K562 (cell line): ENCODE measurements around the gene DYNLL1. TPM values are rescaled to one million over a fixed set of nuclear protein-coding genes. Genes with fewer than 3 reads are reported as not detected.

Source experiments
- CLOCK ChIP-seq: fragments of 250-450 bp; sonication (Bioruptor Pico); IDR thresholded peaks from 2 replicates; pipeline ENCODE4 v1.4.0; 2020; ENCODE audit warnings: mild to moderate bottlenecking, moderate library complexity, borderline replicate concordance
- HMG20B ChIP-seq: fragments of 250-450 bp; sonication (Bioruptor Pico); IDR thresholded peaks from 2 replicates; pipeline ENCODE4 v1.5.0; 2021; ENCODE audit warnings: mild to moderate bottlenecking
- KDM1A ChIP-seq, 2 experiments: fragments of 450-650 bp; IDR thresholded peaks; 2 replicates each; pipeline ENCODE4 v1.6.1; 2016; ENCODE audit warnings: mild to moderate bottlenecking in 2 of 2
- KDM4B ChIP-seq, 2 experiments: fragments of 450-650 bp in 1 of 2; sonication (generic) in 1 of 2; IDR thresholded peaks; 2 replicates each; pipeline ENCODE4 v1.6.1; 2016 to 2017; ENCODE audit warnings: borderline replicate concordance in 2 of 2, antibody characterized with exemption in 1 of 2, low read depth in 1 of 2, mild to moderate bottlenecking in 1 of 2
- KLF6 ChIP-seq: fragments of 250-450 bp; sonication (Bioruptor Pico); IDR thresholded peaks from 2 replicates; pipeline ENCODE4 v1.4.0; 2020; ENCODE audit warnings: mild to moderate bottlenecking, moderate library complexity, borderline replicate concordance
- TFE3 ChIP-seq: fragments of 450-650 bp; formaldehyde crosslinking; IDR thresholded peaks from 2 replicates; pipeline ENCODE4 v1.4.0; 2020; ENCODE audit warnings: mild to moderate bottlenecking, mixed read lengths
- ZNF174 ChIP-seq: fragments of 250-450 bp; sonication (Bioruptor Pico); IDR thresholded peaks from 2 replicates; pipeline ENCODE4 v1.4.0; 2020; ENCODE audit warnings: mild to moderate bottlenecking
- polyA plus RNA-seq, 8 experiments: library from polyadenylated mRNA; depleted of rRNA in 4 of 8; stranded (reverse) in 5 of 8; unstranded in 3 of 8; fragments of >200 nt; fragmentation: Nextera tagmentation in 2 of 8; fragmentation: Illumina TruSeq in 1 of 8; extraction: Ambion mirVana in 2 of 8; extraction: Trizol in 1 of 8; gene quantifications; 2 replicates each; pipeline versions ENCODE4 v1.2.1 to v1.2.3, GENCODE V29; 2011 to 2014; ENCODE audit warnings: inconsistent platforms in 1 of 8, missing spikeins in 1 of 8
- total RNA-seq, 7 experiments: library from RNA; depleted of rRNA in 6 of 7; stranded (reverse); fragments of >200 nt in 6 of 7; fragmentation: Illumina TruSeq in 2 of 7; extraction: Trizol in 2 of 7; gene quantifications; 2 replicates each; pipeline versions ENCODE4 v1.2.1 to v1.2.3, GENCODE V29; 2011 to 2021; ENCODE audit warnings: low replicate concordance in 1 of 7
- TF ChIP-seq, protein P1 (sequence below): fragments of 200-400 bp; formaldehyde crosslinking; IDR thresholded peaks from 2 replicates; pipeline ENCODE4 v1.6.1; 2017; ENCODE audit warnings: mild to moderate bottlenecking, low read depth, low read length, moderate library complexity
- TF ChIP-seq, protein P2 (sequence below): sonication (generic); formaldehyde crosslinking; IDR thresholded peaks from 2 replicates; pipeline ENCODE4 v1.8.0; 2023; ENCODE audit warnings: missing genetic modification reagents, mild to moderate bottlenecking, borderline replicate concordance
- TF ChIP-seq, protein P3 (sequence below), 2 experiments: fragments of 450-650 bp; conservative IDR thresholded peaks; 2 replicates each; pipeline ENCODE4 v1.6.1; 2017; ENCODE audit warnings: mild to moderate bottlenecking in 2 of 2, moderate library complexity in 2 of 2
- TF ChIP-seq, protein P4 (sequence below): fragments of 250-450 bp; sonication (Bioruptor Pico); IDR thresholded peaks from 2 replicates; pipeline ENCODE4 v1.5.0; 2020; ENCODE audit warnings: mild to moderate bottlenecking

DYNLL1 gene
- total and polyA plus RNA-seq, 9 of the 15 experiments (the other 6 are each of a cell fraction or from before 2014, with no cell fraction given), result 303 to 1,112 (median 468) TPM

GRCh38 chr12:120534203-120534702 lies 38.3 kb downstream of the DYNLL1 start, which contains the start of gene RNF10 (continued):
- TF ChIP-seq CLOCK (CRISPR knock-in tag) (no peak), KDM4B (IDR thresholded peaks at IDR 0.05; ENCODE audit: borderline replicate concordance in 2 of 2, low read depth in 1 of 2) (no peak), ZNF174 (CRISPR knock-in tag) (no peak), TFE3 (no peak), KDM1A (IDR thresholded peaks at IDR 0.05) (no peak), HMG20B (CRISPR knock-in tag) (no peak), KLF6 (CRISPR knock-in tag) (no peak)
- TF ChIP-seq, protein P1, sequence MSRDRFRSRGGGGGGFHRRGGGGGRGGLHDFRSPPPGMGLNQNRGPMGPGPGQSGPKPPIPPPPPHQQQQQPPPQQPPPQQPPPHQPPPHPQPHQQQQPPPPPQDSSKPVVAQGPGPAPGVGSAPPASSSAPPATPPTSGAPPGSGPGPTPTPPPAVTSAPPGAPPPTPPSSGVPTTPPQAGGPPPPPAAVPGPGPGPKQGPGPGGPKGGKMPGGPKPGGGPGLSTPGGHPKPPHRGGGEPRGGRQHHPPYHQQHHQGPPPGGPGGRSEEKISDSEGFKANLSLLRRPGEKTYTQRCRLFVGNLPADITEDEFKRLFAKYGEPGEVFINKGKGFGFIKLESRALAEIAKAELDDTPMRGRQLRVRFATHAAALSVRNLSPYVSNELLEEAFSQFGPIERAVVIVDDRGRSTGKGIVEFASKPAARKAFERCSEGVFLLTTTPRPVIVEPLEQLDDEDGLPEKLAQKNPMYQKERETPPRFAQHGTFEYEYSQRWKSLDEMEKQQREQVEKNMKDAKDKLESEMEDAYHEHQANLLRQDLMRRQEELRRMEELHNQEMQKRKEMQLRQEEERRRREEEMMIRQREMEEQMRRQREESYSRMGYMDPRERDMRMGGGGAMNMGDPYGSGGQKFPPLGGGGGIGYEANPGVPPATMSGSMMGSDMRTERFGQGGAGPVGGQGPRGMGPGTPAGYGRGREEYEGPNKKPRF, result no peak
- TF ChIP-seq, protein P2, sequence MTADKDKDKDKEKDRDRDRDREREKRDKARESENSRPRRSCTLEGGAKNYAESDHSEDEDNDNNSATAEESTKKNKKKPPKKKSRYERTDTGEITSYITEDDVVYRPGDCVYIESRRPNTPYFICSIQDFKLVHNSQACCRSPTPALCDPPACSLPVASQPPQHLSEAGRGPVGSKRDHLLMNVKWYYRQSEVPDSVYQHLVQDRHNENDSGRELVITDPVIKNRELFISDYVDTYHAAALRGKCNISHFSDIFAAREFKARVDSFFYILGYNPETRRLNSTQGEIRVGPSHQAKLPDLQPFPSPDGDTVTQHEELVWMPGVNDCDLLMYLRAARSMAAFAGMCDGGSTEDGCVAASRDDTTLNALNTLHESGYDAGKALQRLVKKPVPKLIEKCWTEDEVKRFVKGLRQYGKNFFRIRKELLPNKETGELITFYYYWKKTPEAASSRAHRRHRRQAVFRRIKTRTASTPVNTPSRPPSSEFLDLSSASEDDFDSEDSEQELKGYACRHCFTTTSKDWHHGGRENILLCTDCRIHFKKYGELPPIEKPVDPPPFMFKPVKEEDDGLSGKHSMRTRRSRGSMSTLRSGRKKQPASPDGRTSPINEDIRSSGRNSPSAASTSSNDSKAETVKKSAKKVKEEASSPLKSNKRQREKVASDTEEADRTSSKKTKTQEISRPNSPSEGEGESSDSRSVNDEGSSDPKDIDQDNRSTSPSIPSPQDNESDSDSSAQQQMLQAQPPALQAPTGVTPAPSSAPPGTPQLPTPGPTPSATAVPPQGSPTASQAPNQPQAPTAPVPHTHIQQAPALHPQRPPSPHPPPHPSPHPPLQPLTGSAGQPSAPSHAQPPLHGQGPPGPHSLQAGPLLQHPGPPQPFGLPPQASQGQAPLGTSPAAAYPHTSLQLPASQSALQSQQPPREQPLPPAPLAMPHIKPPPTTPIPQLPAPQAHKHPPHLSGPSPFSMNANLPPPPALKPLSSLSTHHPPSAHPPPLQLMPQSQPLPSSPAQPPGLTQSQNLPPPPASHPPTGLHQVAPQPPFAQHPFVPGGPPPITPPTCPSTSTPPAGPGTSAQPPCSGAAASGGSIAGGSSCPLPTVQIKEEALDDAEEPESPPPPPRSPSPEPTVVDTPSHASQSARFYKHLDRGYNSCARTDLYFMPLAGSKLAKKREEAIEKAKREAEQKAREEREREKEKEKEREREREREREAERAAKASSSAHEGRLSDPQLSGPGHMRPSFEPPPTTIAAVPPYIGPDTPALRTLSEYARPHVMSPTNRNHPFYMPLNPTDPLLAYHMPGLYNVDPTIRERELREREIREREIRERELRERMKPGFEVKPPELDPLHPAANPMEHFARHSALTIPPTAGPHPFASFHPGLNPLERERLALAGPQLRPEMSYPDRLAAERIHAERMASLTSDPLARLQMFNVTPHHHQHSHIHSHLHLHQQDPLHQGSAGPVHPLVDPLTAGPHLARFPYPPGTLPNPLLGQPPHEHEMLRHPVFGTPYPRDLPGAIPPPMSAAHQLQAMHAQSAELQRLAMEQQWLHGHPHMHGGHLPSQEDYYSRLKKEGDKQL (CRISPR knock-in tag), result no peak
- TF ChIP-seq, protein P3, sequence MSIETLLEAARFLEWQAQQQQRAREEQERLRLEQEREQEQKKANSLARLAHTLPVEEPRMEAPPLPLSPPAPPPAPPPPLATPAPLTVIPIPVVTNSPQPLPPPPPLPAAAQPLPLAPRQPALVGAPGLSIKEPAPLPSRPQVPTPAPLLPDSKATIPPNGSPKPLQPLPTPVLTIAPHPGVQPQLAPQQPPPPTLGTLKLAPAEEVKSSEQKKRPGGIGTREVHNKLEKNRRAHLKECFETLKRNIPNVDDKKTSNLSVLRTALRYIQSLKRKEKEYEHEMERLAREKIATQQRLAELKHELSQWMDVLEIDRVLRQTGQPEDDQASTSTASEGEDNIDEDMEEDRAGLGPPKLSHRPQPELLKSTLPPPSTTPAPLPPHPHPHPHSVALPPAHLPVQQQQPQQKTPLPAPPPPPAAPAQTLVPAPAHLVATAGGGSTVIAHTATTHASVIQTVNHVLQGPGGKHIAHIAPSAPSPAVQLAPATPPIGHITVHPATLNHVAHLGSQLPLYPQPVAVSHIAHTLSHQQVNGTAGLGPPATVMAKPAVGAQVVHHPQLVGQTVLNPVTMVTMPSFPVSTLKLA (conservative IDR thresholded peaks at IDR 0.05), result peak in 1 of 2 experiments; percentile 39; a peak in 1 of 4 replicates
- TF ChIP-seq, protein P4, sequence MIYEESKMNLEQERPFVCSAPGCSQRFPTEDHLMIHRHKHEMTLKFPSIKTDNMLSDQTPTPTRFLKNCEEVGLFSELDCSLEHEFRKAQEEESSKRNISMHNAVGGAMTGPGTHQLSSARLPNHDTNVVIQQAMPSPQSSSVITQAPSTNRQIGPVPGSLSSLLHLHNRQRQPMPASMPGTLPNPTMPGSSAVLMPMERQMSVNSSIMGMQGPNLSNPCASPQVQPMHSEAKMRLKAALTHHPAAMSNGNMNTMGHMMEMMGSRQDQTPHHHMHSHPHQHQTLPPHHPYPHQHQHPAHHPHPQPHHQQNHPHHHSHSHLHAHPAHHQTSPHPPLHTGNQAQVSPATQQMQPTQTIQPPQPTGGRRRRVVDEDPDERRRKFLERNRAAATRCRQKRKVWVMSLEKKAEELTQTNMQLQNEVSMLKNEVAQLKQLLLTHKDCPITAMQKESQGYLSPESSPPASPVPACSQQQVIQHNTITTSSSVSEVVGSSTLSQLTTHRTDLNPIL (CRISPR knock-in tag), result no peak
